Liver (tissue), 9 donors: ENCODE measurements around the gene POLA1. TPM values are rescaled to one million over a fixed set of nuclear protein-coding genes. Genes with fewer than 3 reads are reported as not detected.

Experiments
- DNase-seq: peaks from one replicate; pipeline ENCODE4 v3.0.0-alpha.2; 2017; ENCODE audit warnings: low spot score
- H3K27ac ChIP-seq, 2 donors: one replicate each; pipeline ENCODE4 v1.7.0; 2013; ENCODE audit warnings: inconsistent platforms in 2 of 2, low read length in 2 of 2, control low read depth in 1 of 2, low read depth in 1 of 2, mild to moderate bottlenecking in 1 of 2
- H3K27me3 ChIP-seq, 4 donors: one replicate each; pipeline versions ENCODE4 v1.6.1 to v1.7.0; 2013; ENCODE audit warnings: low read length in 3 of 4, inconsistent platforms in 1 of 4, mild to moderate bottlenecking in 1 of 4, moderate library complexity in 1 of 4; ENCODE audit not compliant: control insufficient read depth in 4 of 4, insufficient read depth in 4 of 4
- H3K36me3 ChIP-seq, 4 donors: one replicate each; pipeline versions ENCODE4 v1.6.1 to v1.7.0; 2013; ENCODE audit warnings: low read length in 3 of 4, mild to moderate bottlenecking in 3 of 4, low read depth in 1 of 4, moderate library complexity in 1 of 4; ENCODE audit not compliant: control insufficient read depth in 4 of 4, insufficient read depth in 3 of 4
- H3K4me1 ChIP-seq, 4 donors: one replicate each; pipeline versions ENCODE4 v1.6.1 to v1.7.0; 2013; ENCODE audit warnings: low read length in 3 of 4, mild to moderate bottlenecking in 3 of 4, moderate library complexity in 1 of 4; ENCODE audit not compliant: control insufficient read depth in 4 of 4, insufficient read depth in 4 of 4
- H3K4me3 ChIP-seq, 3 donors: one replicate each; pipeline versions ENCODE4 v1.6.1 to v1.7.0; 2013; ENCODE audit warnings: low read length in 3 of 3, control low read depth in 1 of 3, low read depth in 1 of 3, mild to moderate bottlenecking in 1 of 3
- H3K9ac ChIP-seq, 2 donors: one replicate each; pipeline ENCODE4 v1.7.0; 2013; ENCODE audit warnings: low read length in 2 of 2, mild to moderate bottlenecking in 2 of 2, moderate library complexity in 2 of 2, control low read depth in 1 of 2, low read depth in 1 of 2
- H3K9me3 ChIP-seq, 4 donors: one replicate each; pipeline versions ENCODE4 v1.6.1 to v1.7.0; 2013; ENCODE audit warnings: low read length in 3 of 4; ENCODE audit not compliant: control insufficient read depth in 4 of 4
- EGR1 ChIP-seq, 2 donors: IDR thresholded peaks; 2 replicates each; pipeline ENCODE4 v1.6.1; 2016 to 2018; ENCODE audit warnings: antibody characterized with exemption in 2 of 2, low read depth in 2 of 2
- FOXA1 ChIP-seq: IDR thresholded peaks from 2 replicates; pipeline ENCODE4 v1.6.1; 2016; ENCODE audit warnings: antibody characterized with exemption
- FOXA2 ChIP-seq: IDR thresholded peaks from 2 replicates; pipeline ENCODE4 v1.6.1; 2016; ENCODE audit warnings: antibody characterized with exemption
- GABPA ChIP-seq, 2 donors: IDR thresholded peaks in 1 of 2; conservative IDR thresholded peaks in 1 of 2; 2 replicates each; pipeline ENCODE4 v1.6.1; 2016; ENCODE audit warnings: antibody characterized with exemption in 2 of 2, mild to moderate bottlenecking in 1 of 2, moderate library complexity in 1 of 2
- HNF4A ChIP-seq, 2 donors: conservative IDR thresholded peaks; 2 replicates each; pipeline ENCODE4 v1.6.1; 2016; ENCODE audit warnings: antibody characterized with exemption in 2 of 2, mild to moderate bottlenecking in 2 of 2
- HNF4G ChIP-seq: IDR thresholded peaks from 2 replicates; pipeline ENCODE4 v1.6.1; 2016; ENCODE audit warnings: antibody characterized with exemption
- JUND ChIP-seq, 2 donors: IDR thresholded peaks; 2 replicates each; pipeline ENCODE4 v1.6.1; 2016; ENCODE audit warnings: antibody characterized with exemption in 2 of 2
- NR2F2 ChIP-seq: IDR thresholded peaks from 2 replicates; pipeline ENCODE4 v1.6.1; 2016; ENCODE audit warnings: antibody characterized with exemption
- RAD21 ChIP-seq, 2 donors: IDR thresholded peaks; 2 replicates each; pipeline ENCODE4 v1.6.1; 2016; ENCODE audit warnings: antibody characterized with exemption in 2 of 2, mild to moderate bottlenecking in 2 of 2
- RXRA ChIP-seq, 2 donors: IDR thresholded peaks; 2 replicates each; pipeline ENCODE4 v1.6.1; 2017 to 2018; ENCODE audit warnings: antibody characterized with exemption in 2 of 2, mild to moderate bottlenecking in 1 of 2
- SP1 ChIP-seq: IDR thresholded peaks from 2 replicates; pipeline ENCODE4 v1.6.1; 2018; ENCODE audit warnings: antibody characterized with exemption, mild to moderate bottlenecking
- TAF1 ChIP-seq: conservative IDR thresholded peaks from 2 replicates; pipeline ENCODE4 v1.6.1; 2016; ENCODE audit warnings: antibody characterized with exemption, mild to moderate bottlenecking
- YY1 ChIP-seq: IDR thresholded peaks from 2 replicates; pipeline ENCODE4 v1.6.1; 2016; ENCODE audit warnings: antibody characterized with exemption, mild to moderate bottlenecking
- WGBS: extraction: QIAGEN DNeasy Blood & Tissue Kit; methylation state at CpG from one replicate; pipeline ENCODE4 v1.1.7; 2013; 5-methylcytosine and 5-hydroxymethylcytosine counted together
- polyA plus RNA-seq, 2 donors: library from polyadenylated mRNA; stranded (reverse) in 1 of 2; unstranded in 1 of 2; fragments of 200-250 nt in 1 of 2; fragments of >200 nt in 1 of 2; fragmentation: Nextera tagmentation in 1 of 2; extraction: Ambion mirVana in 1 of 2; gene quantifications; one replicate each; pipeline versions ENCODE4 v1.2.1 to v1.2.3, GENCODE V29; 2013 to 2015
- total RNA-seq, 2 donors: library from RNA; depleted of rRNA; stranded (reverse); fragments of >200 nt; gene quantifications; one replicate each; pipeline ENCODE4 v1.2.3, GENCODE V29; 2014
- TF ChIP-seq, protein P1 (sequence below): IDR thresholded peaks from 2 replicates; pipeline ENCODE4 v1.6.1; 2016; ENCODE audit warnings: antibody characterized with exemption, mild to moderate bottlenecking
- TF ChIP-seq, protein P2 (sequence below): IDR thresholded peaks from 2 replicates; pipeline ENCODE4 v1.6.1; 2016; ENCODE audit warnings: antibody characterized with exemption
- TF ChIP-seq, protein P3 (sequence below): IDR thresholded peaks from 2 replicates; pipeline ENCODE4 v1.6.1; 2016; ENCODE audit warnings: antibody characterized with exemption
- TF ChIP-seq, protein P4 (sequence below): fragments of 150-350 bp; IDR thresholded peaks from 2 replicates; pipeline ENCODE4 v1.5.1; 2017; ENCODE audit warnings: improper control_type of control experiment, low read depth, low read length; ENCODE audit not compliant: missing input control
- TF ChIP-seq, protein P5 (sequence below): IDR thresholded peaks from 2 replicates; pipeline ENCODE4 v1.6.1; 2016; ENCODE audit warnings: antibody characterized with exemption
- donor health status: healthy.
- donor health status: healthy.
- donor health status: healthy.
- donor health status: healthy.
- donor health status: healthy.

POLA1 gene
- total and polyA plus RNA-seq, 4 donors: 0.93 to 12.7 (median 4.3) TPM

DNA sequence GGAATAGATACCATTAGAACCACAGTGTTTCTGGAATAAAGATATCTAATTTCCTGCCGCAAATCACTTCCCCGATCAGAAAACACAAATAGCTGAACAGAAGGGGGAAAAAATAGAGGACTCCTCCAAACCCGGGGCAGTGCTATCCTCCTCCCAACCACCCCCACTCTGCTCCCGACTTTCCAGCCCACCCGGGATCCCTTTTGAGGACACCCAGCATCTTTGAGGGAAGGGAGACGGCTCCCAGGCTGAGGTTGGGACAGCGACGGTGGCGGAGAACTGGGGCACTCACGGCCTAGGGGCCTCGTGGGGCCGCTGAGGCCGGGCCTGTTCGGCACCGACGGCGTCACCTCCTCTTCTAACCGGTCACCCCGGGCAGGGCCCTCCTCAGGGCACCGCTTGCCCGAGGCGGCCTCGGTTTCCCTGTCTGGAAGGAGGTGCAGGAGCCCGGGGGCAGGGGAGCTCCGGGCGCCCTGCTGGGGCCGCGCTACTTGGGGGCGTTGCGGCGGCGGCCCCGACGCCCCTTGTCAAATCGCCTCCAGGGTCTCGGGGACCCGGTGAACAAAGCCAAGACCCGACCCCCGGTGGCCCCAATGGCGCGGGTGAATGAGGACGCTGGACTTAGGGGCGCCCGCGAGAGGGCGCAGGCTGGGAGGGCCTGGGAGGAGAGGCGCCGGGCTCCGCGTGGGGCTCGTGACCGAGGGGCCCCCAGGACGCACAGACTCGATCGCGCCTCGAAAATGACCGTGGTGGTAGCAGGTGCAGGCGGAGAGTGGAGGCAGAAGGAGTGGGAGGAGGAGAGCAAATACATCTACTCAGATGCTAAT lies 329.0 kb downstream of the POLA1 start:
- Histone ChIP-seq H3K36me3 (no peaks in the 10 kb centered on the region), H3K4me3 (no peak overlapping the region), H3K9me3 (no peaks in the 10 kb centered on the region), H3K27ac (no peak overlapping the region), H3K9ac (no peak overlapping the region), H3K27me3 (peaks cover 0 to 33% (median 4%) of the 10 kb centered on the region in 4 donors), H3K4me1 (peaks cover 3 to 9% (median 6%) of the 10 kb centered on the region in 4 donors)
- DNase-seq: no peak
- WGBS: 5% methylated on average over 59 of the region's 59 CpGs
- no peak for TF ChIP-seq EGR1 (IDR thresholded peaks at IDR 0.05; ENCODE audit: low read depth in 2 of 2)
- peak in 1 of 2 donors; percentile 6 for TF ChIP-seq RAD21 (IDR thresholded peaks at IDR 0.05)

DNA sequence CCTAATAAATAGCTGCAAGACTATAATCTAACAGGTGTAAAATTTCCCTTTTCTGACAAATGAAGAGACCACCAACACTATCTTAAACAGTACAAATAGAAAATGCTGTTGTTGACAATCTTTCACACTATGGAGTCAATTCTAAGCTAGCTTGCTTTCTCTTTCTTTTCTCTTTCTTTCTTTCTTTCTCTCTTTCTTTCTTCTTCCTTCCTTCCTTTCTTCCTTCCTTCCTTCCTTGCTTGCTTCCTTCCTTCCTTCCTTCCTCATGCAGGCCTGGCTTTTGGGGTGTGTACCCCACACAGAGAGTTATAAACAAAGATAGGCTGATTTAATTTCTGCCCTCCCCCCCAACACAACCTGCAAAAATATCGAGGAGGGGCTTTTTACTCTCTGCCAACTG lies 330.2 kb downstream of the POLA1 start:
- H3K4me3 ChIP-seq: no peak overlapping the region
- H3K9me3 ChIP-seq: no peaks in the 10 kb centered on the region
- no peaks in the 10 kb centered on the region for H3K36me3 ChIP-seq
- WGBS: 29% methylated on average over 1 of the region's 1 CpG
- peaks cover 3 to 9% (median 6%) of the 10 kb centered on the region in 4 donors for H3K4me1 ChIP-seq
- peaks cover 0 to 33% (median 4%) of the 10 kb centered on the region in 4 donors for H3K27me3 ChIP-seq
- TF ChIP-seq FOXA1: no peak
- TF ChIP-seq JUND (IDR thresholded peaks at IDR 0.05): no peak
- TF ChIP-seq HNF4G: no peak
- TF ChIP-seq, protein P1, sequence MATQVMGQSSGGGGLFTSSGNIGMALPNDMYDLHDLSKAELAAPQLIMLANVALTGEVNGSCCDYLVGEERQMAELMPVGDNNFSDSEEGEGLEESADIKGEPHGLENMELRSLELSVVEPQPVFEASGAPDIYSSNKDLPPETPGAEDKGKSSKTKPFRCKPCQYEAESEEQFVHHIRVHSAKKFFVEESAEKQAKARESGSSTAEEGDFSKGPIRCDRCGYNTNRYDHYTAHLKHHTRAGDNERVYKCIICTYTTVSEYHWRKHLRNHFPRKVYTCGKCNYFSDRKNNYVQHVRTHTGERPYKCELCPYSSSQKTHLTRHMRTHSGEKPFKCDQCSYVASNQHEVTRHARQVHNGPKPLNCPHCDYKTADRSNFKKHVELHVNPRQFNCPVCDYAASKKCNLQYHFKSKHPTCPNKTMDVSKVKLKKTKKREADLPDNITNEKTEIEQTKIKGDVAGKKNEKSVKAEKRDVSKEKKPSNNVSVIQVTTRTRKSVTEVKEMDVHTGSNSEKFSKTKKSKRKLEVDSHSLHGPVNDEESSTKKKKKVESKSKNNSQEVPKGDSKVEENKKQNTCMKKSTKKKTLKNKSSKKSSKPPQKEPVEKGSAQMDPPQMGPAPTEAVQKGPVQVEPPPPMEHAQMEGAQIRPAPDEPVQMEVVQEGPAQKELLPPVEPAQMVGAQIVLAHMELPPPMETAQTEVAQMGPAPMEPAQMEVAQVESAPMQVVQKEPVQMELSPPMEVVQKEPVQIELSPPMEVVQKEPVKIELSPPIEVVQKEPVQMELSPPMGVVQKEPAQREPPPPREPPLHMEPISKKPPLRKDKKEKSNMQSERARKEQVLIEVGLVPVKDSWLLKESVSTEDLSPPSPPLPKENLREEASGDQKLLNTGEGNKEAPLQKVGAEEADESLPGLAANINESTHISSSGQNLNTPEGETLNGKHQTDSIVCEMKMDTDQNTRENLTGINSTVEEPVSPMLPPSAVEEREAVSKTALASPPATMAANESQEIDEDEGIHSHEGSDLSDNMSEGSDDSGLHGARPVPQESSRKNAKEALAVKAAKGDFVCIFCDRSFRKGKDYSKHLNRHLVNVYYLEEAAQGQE: no peak
- TF ChIP-seq NR2F2: no peak
- TF ChIP-seq HNF4A (conservative IDR thresholded peaks at IDR 0.05): no peak
- no peak for TF ChIP-seq YY1
- no peak for TF ChIP-seq RXRA (IDR thresholded peaks at IDR 0.05)
- TF ChIP-seq, protein P2, sequence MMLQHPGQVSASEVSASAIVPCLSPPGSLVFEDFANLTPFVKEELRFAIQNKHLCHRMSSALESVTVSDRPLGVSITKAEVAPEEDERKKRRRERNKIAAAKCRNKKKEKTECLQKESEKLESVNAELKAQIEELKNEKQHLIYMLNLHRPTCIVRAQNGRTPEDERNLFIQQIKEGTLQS: no peak
- no peak for TF ChIP-seq EGR1 (IDR thresholded peaks at IDR 0.05; ENCODE audit: low read depth in 2 of 2)
- no peak for TF ChIP-seq SP1
- TF ChIP-seq, protein P3, sequence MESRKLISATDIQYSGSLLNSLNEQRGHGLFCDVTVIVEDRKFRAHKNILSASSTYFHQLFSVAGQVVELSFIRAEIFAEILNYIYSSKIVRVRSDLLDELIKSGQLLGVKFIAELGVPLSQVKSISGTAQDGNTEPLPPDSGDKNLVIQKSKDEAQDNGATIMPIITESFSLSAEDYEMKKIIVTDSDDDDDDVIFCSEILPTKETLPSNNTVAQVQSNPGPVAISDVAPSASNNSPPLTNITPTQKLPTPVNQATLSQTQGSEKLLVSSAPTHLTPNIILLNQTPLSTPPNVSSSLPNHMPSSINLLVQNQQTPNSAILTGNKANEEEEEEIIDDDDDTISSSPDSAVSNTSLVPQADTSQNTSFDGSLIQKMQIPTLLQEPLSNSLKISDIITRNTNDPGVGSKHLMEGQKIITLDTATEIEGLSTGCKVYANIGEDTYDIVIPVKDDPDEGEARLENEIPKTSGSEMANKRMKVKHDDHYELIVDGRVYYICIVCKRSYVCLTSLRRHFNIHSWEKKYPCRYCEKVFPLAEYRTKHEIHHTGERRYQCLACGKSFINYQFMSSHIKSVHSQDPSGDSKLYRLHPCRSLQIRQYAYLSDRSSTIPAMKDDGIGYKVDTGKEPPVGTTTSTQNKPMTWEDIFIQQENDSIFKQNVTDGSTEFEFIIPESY: no peak
- TF ChIP-seq GABPA (IDR thresholded peaks at IDR 0.05 in 1 of 2, conservative IDR thresholded peaks at IDR 0.05 in 1 of 2): no peak
- TF ChIP-seq, protein P4, sequence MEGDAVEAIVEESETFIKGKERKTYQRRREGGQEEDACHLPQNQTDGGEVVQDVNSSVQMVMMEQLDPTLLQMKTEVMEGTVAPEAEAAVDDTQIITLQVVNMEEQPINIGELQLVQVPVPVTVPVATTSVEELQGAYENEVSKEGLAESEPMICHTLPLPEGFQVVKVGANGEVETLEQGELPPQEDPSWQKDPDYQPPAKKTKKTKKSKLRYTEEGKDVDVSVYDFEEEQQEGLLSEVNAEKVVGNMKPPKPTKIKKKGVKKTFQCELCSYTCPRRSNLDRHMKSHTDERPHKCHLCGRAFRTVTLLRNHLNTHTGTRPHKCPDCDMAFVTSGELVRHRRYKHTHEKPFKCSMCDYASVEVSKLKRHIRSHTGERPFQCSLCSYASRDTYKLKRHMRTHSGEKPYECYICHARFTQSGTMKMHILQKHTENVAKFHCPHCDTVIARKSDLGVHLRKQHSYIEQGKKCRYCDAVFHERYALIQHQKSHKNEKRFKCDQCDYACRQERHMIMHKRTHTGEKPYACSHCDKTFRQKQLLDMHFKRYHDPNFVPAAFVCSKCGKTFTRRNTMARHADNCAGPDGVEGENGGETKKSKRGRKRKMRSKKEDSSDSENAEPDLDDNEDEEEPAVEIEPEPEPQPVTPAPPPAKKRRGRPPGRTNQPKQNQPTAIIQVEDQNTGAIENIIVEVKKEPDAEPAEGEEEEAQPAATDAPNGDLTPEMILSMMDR: no peak
- TF ChIP-seq, protein P5, sequence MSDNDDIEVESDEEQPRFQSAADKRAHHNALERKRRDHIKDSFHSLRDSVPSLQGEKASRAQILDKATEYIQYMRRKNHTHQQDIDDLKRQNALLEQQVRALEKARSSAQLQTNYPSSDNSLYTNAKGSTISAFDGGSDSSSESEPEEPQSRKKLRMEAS: no peak
- no peak for TF ChIP-seq FOXA2
- TF ChIP-seq RAD21 (IDR thresholded peaks at IDR 0.05): no peak
- TF ChIP-seq TAF1: no peak
- no peak for DNase-seq
- no peak overlapping the region for H3K9ac ChIP-seq
- H3K27ac ChIP-seq: no peak overlapping the region
